ENCODE data around the gene KMT2D.

KMT2D gene

DNA sequence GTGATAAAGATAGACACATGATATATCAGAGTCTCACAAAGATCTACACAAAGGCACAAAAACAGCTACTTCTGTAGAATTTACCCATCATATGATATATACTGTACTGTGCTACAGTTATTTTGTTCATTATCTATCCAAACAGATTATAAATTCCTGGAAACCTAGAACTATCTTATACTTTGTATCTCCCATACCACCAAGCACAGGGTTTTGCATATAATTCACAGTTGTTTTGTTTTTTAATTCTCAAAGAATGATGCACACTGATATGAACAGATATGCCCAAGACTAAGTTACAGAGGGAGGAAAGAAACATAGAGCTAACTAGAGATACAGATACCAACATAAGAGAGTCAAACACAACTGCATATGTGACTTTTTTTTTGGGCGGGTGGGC, 45.4 kb downstream of the KMT2D start:
- ChIA-PET CTCF (interaction anchor here (0.8 kb wide), 1 partner anchor 27 kb away, joined by 5 read pairs; no protein-coding TSS in a partner anchor), POLR2A (interaction anchor here (0.6 kb wide), 1 partner anchor 118 kb away, joined by 3 read pairs; no protein-coding TSS in a partner anchor)
- DNase-seq (ENCODE audit: extremely low spot score) = no peak
- TF ChIP-seq L3MBTL2 (conservative IDR thresholded peaks at IDR 0.05) = no peak
- TF ChIP-seq CTBP1 (IDR thresholded peaks at IDR 0.05; ENCODE audit: borderline replicate concordance) = no peak
- TF ChIP-seq SUZ12 (IDR thresholded peaks at IDR 0.05) = no peak
- TF ChIP-seq BHLHE40 (IDR thresholded peaks at IDR 0.05; ENCODE audit: borderline replicate concordance) = no peak
- no peak for TF ChIP-seq FOXK2 (IDR thresholded peaks at IDR 0.05)
- TF ChIP-seq NFRKB (IDR thresholded peaks at IDR 0.05) = no peak
- no peak for TF ChIP-seq ELF4 (IDR thresholded peaks at IDR 0.05)
- TF ChIP-seq FOXM1 (IDR thresholded peaks at IDR 0.05; ENCODE audit: borderline replicate concordance) = no peak
- no peak for TF ChIP-seq ARNT (IDR thresholded peaks at IDR 0.05)
- TF ChIP-seq TARDBP (IDR thresholded peaks at IDR 0.05) = no peak
- no peak for TF ChIP-seq HDGF (IDR thresholded peaks at IDR 0.05; ENCODE audit: borderline replicate concordance)

DNA sequence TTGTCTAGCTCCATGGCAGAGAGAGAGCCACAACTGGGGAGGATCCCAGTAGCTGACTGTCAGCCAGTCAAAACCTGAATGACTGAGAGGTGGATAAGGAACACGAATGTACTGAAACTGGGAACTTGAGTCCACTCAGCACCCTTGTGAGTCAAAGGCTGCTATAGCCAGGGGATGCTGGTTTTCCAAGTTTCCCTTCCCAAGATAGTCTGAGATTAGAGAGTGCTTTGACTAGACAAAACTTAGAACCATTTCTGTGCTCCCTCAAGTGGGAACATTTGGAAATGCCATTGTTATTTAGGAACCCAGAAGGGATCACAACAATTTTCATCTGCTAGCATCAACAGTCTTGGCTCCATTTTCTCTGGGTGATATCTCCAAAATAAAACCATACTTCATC, 46.0 kb downstream of the KMT2D start:
- CTCF ChIA-PET = interaction anchor here (0.6 to 1.2 kb wide), 2 partner anchors 57 to 121 kb away, joined by 4 read pairs; partner anchors contain the start of gene ARF3
- TF ChIP-seq L3MBTL2 (conservative IDR thresholded peaks at IDR 0.05) = no peak
- no peak for TF ChIP-seq NFRKB (IDR thresholded peaks at IDR 0.05)
- TF ChIP-seq, protein P1, sequence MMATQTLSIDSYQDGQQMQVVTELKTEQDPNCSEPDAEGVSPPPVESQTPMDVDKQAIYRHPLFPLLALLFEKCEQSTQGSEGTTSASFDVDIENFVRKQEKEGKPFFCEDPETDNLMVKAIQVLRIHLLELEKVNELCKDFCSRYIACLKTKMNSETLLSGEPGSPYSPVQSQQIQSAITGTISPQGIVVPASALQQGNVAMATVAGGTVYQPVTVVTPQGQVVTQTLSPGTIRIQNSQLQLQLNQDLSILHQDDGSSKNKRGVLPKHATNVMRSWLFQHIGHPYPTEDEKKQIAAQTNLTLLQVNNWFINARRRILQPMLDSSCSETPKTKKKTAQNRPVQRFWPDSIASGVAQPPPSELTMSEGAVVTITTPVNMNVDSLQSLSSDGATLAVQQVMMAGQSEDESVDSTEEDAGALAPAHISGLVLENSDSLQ (IDR thresholded peaks at IDR 0.05) = no peak
- no peak for TF ChIP-seq SUZ12 (IDR thresholded peaks at IDR 0.05)
- no peak for TF ChIP-seq LEF1 (IDR thresholded peaks at IDR 0.05; ENCODE audit: borderline replicate concordance)
- TF ChIP-seq TARDBP (IDR thresholded peaks at IDR 0.05) = no peak
- TF ChIP-seq ZNF384 (IDR thresholded peaks at IDR 0.05) = no peak
- TF ChIP-seq CTBP1 (IDR thresholded peaks at IDR 0.05; ENCODE audit: borderline replicate concordance) = no peak
- TF ChIP-seq ARNT (IDR thresholded peaks at IDR 0.05) = no peak
- TF ChIP-seq SP1 (IDR thresholded peaks at IDR 0.05) = no peak
- TF ChIP-seq HDGF (IDR thresholded peaks at IDR 0.05; ENCODE audit: borderline replicate concordance) = no peak
- TF ChIP-seq FOXM1 (IDR thresholded peaks at IDR 0.05; ENCODE audit: borderline replicate concordance) = no peak
- no peak for TF ChIP-seq FOXA1 (IDR thresholded peaks at IDR 0.05)
- TF ChIP-seq BHLHE40 (IDR thresholded peaks at IDR 0.05; ENCODE audit: borderline replicate concordance) = no peak
- no peak for DNase-seq (ENCODE audit: extremely low spot score)
- POLR2A ChIA-PET = interaction anchor here (0.5 to 1.3 kb wide), 5 partner anchors 13 to 118 kb away, joined by 3 to 5 read pairs (median 3); partner anchors contain the start of gene DDN

DNA sequence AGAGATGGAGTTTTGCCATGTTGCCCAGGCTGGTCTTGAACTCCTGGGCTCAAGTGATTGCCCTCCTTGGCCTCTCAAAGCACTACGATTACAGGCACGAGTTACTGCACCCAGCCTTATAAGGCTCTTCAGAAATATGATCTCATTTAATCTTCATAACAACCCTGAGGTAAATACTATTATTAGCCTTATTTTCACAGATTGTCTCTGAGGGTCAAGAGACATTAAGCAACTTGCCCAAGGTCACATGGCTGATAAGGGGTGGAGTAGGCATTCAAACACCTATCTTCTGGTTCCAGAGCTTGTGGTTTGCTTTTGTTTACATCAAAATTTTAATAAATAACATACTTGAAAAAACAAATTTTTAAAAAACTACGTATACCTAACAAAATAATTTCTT, 47.2 kb downstream of the KMT2D start:
- no peak for TF ChIP-seq LEF1 (IDR thresholded peaks at IDR 0.05; ENCODE audit: borderline replicate concordance)
- TF ChIP-seq SP1 (IDR thresholded peaks at IDR 0.05) = no peak
- CTCF ChIA-PET = interaction anchor here (1.2 kb wide), 1 partner anchor 25 kb away, joined by 3 read pairs; no protein-coding TSS in a partner anchor
- POLR2A ChIA-PET = interaction anchor here (1.3 kb wide), 1 partner anchor 14 kb away, joined by 5 read pairs; the partner anchor contains the start of gene DDN
- no peak for DNase-seq (ENCODE audit: extremely low spot score)

DNA sequence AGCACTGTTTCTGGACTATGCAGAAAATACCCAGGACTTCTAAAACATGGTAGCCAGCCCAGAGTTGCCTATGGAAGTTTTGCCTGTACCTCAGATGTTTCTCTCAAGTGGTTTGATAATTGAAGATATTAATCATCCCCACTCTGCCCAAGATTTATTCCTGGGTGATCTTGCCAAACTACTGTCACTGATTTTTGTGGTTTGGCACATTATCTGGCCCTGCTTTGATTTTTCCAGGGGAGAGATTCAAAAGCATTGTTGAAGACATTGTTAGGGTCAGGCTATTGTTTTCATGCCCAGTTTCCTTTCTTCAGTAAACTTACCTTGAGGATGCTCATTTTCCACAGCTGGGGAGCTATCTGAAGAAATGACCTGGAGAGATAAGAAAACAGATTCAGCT, 47.9 kb downstream of the KMT2D start:
- CTCF ChIA-PET = interaction anchor here (0.7 kb wide), 1 partner anchor 77 kb away, joined by 8 read pairs; no protein-coding TSS in a partner anchor
- POLR2A ChIA-PET = no interaction called here
- TF ChIP-seq HDGF (IDR thresholded peaks at IDR 0.05; ENCODE audit: borderline replicate concordance) (no peak), LEF1 (IDR thresholded peaks at IDR 0.05; ENCODE audit: borderline replicate concordance) (no peak), NFRKB (IDR thresholded peaks at IDR 0.05) (no peak), SUZ12 (IDR thresholded peaks at IDR 0.05) (no peak), FOXA1 (IDR thresholded peaks at IDR 0.05) (no peak), FOXM1 (IDR thresholded peaks at IDR 0.05; ENCODE audit: borderline replicate concordance) (no peak), SP1 (IDR thresholded peaks at IDR 0.05) (no peak), ELF4 (IDR thresholded peaks at IDR 0.05) (no peak), ARNT (IDR thresholded peaks at IDR 0.05) (no peak), FOXK2 (IDR thresholded peaks at IDR 0.05) (no peak), BHLHE40 (IDR thresholded peaks at IDR 0.05; ENCODE audit: borderline replicate concordance) (no peak), CTBP1 (IDR thresholded peaks at IDR 0.05; ENCODE audit: borderline replicate concordance) (no peak), L3MBTL2 (conservative IDR thresholded peaks at IDR 0.05) (no peak), ZNF384 (IDR thresholded peaks at IDR 0.05) (no peak), TARDBP (IDR thresholded peaks at IDR 0.05) (no peak)
- TF ChIP-seq, protein P1 (IDR thresholded peaks at IDR 0.05) = no peak
- DNase-seq (ENCODE audit: extremely low spot score) = no peak

Measured in HEK293T (cell line).